CD4-positive, CD25-positive, alpha-beta regulatory T cell (primary cell): ENCODE results near the gene BPIFB2. TPM values are rescaled to one million over a fixed set of nuclear protein-coding genes. Genes with fewer than 3 reads are reported as not detected.

Experiments used
- ATAC-seq, 2 donors: fragments of 150-1000 bp; cut with Tn5 transposase; one replicate each; pipeline ENCODE4 v1.10.0; 2021; ENCODE audit warnings: low read depth in 2 of 2, moderate number of reproducible peaks in 2 of 2, moderate library complexity in 1 of 2
- DNase-seq, 3 donors: peaks; one replicate each; pipeline versions ENCODE4 v3.0.0 to v3.0.0-alpha.2; 2012 to 2022; ENCODE audit warnings: mixed read lengths in 1 of 3
- H3K27ac ChIP-seq: one replicate; pipeline ENCODE4 v1.7.0; 2013; ENCODE audit warnings: mild to moderate bottlenecking, low read length; ENCODE audit not compliant: insufficient read depth, poor library complexity, severe bottlenecking
- H3K27me3 ChIP-seq: one replicate; pipeline ENCODE4 v1.7.0; 2013; ENCODE audit warnings: low read length; ENCODE audit not compliant: control insufficient read depth, insufficient read depth
- H3K36me3 ChIP-seq: one replicate; pipeline ENCODE4 v1.7.0; 2013; ENCODE audit warnings: mild to moderate bottlenecking, low read length, moderate library complexity; ENCODE audit not compliant: control insufficient read depth, insufficient read depth
- H3K4me1 ChIP-seq: 2 replicates; pipeline ENCODE4 v1.7.0; 2013; ENCODE audit warnings: mild to moderate bottlenecking, low read length; ENCODE audit not compliant: insufficient read depth, control insufficient read depth, poor library complexity, severe bottlenecking
- H3K4me3 ChIP-seq: one replicate; pipeline ENCODE4 v1.7.0; 2013; ENCODE audit warnings: low read depth, mild to moderate bottlenecking, low read length, moderate library complexity
- H3K9me3 ChIP-seq, 2 experiments: 1 replicate in 1 of 2; 2 replicates in 1 of 2; pipeline ENCODE4 v1.7.0; 2013; ENCODE audit warnings: low read length in 2 of 2, mild to moderate bottlenecking in 1 of 2, moderate library complexity in 1 of 2; ENCODE audit not compliant: control insufficient read depth in 2 of 2
- H3K27ac Mint-ChIP-seq, 3 donors: one replicate each; pipeline ENCODE4 v1.8.0; 2020 to 2022; ENCODE audit warnings: mild to moderate bottlenecking in 3 of 3, mixed read lengths in 3 of 3, moderate library complexity in 2 of 3
- H3K27me3 Mint-ChIP-seq: one replicate; pipeline ENCODE4 v1.8.0; 2022; ENCODE audit warnings: mild to moderate bottlenecking, mixed read lengths
- H3K36me3 Mint-ChIP-seq: one replicate; pipeline ENCODE4 v1.8.0; 2020; ENCODE audit warnings: mixed read lengths
- H3K4me1 Mint-ChIP-seq, 4 donors: one replicate each; pipeline ENCODE4 v1.8.0; 2020 to 2022; ENCODE audit warnings: mixed read lengths in 4 of 4, mild to moderate bottlenecking in 1 of 4
- H3K4me3 Mint-ChIP-seq, 4 donors: one replicate each; pipeline ENCODE4 v1.8.0; 2020 to 2022; ENCODE audit warnings: mild to moderate bottlenecking in 4 of 4, mixed read lengths in 4 of 4, moderate library complexity in 3 of 4
- H3K9me3 Mint-ChIP-seq, 7 donors: one replicate each; pipeline ENCODE4 v1.8.0; 2020 to 2022; ENCODE audit warnings: mixed read lengths in 7 of 7, mild to moderate bottlenecking in 3 of 7, moderate library complexity in 2 of 7
- polyA plus RNA-seq, 4 donors: library from polyadenylated mRNA; unstranded; fragments of 300-500 nt; fragmentation: Illumina TruSeq; gene quantifications; one replicate each; pipeline ENCODE4 v1.2.3, GENCODE V29; 2021
- total RNA-seq: library from RNA; stranded (reverse); gene quantifications from one replicate; pipeline ENCODE4 v1.2.3, GENCODE V29; 2022

Gene BPIFB2
- total and polyA plus RNA-seq, 5 donors from 2014 or later, result not detected

DNA sequence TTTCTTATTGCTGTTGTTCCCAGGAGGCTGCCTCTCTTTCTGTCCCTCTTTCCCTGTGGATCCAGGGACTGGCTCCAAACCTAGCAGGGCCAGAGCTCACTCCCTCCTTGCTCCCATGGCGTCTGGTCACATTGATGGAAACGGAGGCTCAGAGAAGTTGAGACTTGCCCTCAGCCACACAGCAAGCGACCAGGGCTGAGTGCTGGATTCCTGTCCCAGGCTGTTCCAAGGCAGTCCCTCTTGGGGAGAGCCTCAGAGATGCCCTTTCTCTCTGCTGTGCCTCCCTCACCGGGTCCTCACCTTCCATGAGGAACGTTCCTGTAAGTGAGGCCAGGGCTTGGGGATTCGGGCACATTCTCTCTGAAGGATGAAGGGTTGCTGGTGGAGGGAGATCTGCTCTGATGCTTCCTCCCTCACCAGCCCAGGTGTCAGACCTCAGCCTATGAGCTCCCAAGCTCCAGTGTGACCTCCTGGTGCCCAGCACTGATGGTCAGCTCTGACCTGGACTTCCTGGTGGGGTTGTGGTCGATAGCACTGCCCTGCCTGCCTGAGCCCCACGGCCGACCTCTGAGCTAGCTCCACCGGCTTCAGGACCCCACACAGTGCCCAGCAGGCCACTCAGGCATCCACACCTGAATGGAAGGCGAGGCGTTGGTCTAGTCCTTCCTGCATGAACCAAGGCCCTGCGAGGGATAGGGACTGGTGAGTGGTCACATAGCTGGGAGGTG is 30.1 kb upstream of the BPIFB2 start:
- peaks cover 5% of the 10 kb centered on the region for H3K36me3 Mint-ChIP-seq
- H3K36me3 ChIP-seq, result no peaks in the 10 kb centered on the region
- no peaks in the 10 kb centered on the region for H3K27me3 ChIP-seq
- H3K4me1 ChIP-seq, result peaks cover 37% of the 10 kb centered on the region
- peaks cover 0 to 16% (median 0%) of the 10 kb centered on the region in 7 donors for H3K9me3 Mint-ChIP-seq
- no peak for DNase-seq
- H3K4me3 ChIP-seq, result no peak overlapping the region
- no peak for ATAC-seq
- H3K27ac ChIP-seq, result no peak overlapping the region
- H3K27ac Mint-ChIP-seq, result peak overlapping the region; percentile 38 to 89 (median 79)
- no peaks in the 10 kb centered on the region for H3K27me3 Mint-ChIP-seq
- peaks cover 6 to 46% (median 19%) of the 10 kb centered on the region in 4 donors for H3K4me1 Mint-ChIP-seq
- peaks cover 0 to 10% of the 10 kb centered on the region in 2 experiments for H3K9me3 ChIP-seq
- H3K4me3 Mint-ChIP-seq, result peak overlapping the region in 1 of 4 donors; percentile 57

DNA sequence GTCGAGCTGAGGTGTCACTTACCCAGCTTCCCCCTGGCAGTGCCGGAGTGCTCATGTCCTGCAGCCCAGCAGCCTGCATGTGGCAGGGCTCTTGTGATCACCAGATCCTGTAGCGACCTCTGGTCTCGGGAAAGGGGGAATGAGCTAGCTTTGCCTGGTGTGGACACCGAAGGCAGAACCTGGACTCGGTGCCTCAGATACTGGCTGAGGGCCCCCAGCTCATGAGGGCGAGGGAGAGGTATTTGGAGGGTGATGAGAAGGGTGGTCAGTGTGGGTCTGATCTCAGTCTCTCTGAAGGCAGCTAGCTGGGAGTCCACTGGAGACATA is 29.5 kb upstream of the BPIFB2 start:
- peaks cover 5 to 46% (median 22%) of the 10 kb centered on the region in 4 donors for H3K4me1 Mint-ChIP-seq
- H3K27ac ChIP-seq, result no peak overlapping the region
- no peak for ATAC-seq

DNA sequence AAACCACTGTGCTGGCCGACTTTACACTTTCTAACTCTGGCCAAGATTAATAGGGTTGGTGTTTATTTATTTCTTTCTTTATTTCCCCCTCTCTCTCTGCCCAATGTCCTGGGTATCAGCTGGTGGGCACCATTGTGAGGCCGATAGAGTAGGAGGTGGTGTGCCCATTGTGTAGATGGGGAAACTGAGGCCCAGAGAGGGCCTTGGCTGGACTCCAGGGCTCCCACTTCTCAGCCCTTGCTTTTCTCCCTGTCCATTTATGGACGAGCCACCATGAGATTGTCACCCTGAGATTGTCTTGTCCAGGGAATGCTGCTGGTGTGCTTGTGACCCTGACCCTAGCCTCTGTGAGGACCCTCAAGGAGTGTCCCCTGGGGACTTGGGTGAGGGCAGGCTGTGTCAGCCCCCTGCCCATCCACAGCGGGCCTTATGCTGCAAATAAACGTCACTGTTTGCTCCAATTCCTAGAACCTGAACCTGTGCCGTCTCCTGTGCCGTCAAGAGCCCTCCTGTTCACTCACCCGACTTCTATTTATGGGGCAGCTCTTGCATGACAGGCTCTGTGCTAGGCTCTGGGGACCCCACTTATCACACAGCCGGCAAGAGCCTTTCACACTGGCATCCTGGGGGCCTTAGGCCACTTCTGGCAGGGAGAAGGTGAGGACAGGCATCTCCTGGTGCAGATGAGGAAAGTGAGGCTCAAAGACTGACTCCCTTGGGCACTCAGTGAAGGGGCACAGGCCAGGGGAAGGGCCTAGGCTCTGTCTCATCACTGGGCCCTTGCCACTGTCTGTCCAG is 28.1 kb upstream of the BPIFB2 start:
- peak overlapping the region; percentile 38 to 86 (median 85) for H3K27ac Mint-ChIP-seq
- Histone ChIP-seq H3K9me3 (peaks cover 0 to 10% of the 10 kb centered on the region in 2 experiments), H3K4me1 (peaks cover 17% of the 10 kb centered on the region), H3K36me3 (no peaks in the 10 kb centered on the region), H3K27ac (no peak overlapping the region), H3K4me3 (no peak overlapping the region), H3K27me3 (no peaks in the 10 kb centered on the region)
- ATAC-seq (no peak), DNase-seq (no peak)
- peak overlapping the region in 1 of 4 donors; percentile 23 for H3K4me3 Mint-ChIP-seq
- peaks cover 0 to 16% (median 0%) of the 10 kb centered on the region in 7 donors for H3K9me3 Mint-ChIP-seq
- peaks cover 5% of the 10 kb centered on the region for H3K36me3 Mint-ChIP-seq
- H3K4me1 Mint-ChIP-seq, result peaks cover 0 to 32% (median 19%) of the 10 kb centered on the region in 4 donors
- H3K27me3 Mint-ChIP-seq, result no peaks in the 10 kb centered on the region

More for the DNA sequence above, 29.5 kb upstream of the BPIFB2 start:
- Mint-ChIP-seq H3K4me3 (peak overlapping the region in 1 of 4 donors; percentile 48), H3K27ac (peak overlapping the region in 1 of 3 donors; percentile 90), H3K36me3 (peaks cover 5% of the 10 kb centered on the region), H3K9me3 (peaks cover 0 to 16% (median 0%) of the 10 kb centered on the region in 7 donors), H3K27me3 (no peaks in the 10 kb centered on the region)
- no peaks in the 10 kb centered on the region for H3K27me3 ChIP-seq
- peaks cover 0 to 10% of the 10 kb centered on the region in 2 experiments for H3K9me3 ChIP-seq
- no peak overlapping the region for H3K4me3 ChIP-seq
- peaks cover 32% of the 10 kb centered on the region for H3K4me1 ChIP-seq
- H3K36me3 ChIP-seq, result no peaks in the 10 kb centered on the region
- no peak for DNase-seq

DNA sequence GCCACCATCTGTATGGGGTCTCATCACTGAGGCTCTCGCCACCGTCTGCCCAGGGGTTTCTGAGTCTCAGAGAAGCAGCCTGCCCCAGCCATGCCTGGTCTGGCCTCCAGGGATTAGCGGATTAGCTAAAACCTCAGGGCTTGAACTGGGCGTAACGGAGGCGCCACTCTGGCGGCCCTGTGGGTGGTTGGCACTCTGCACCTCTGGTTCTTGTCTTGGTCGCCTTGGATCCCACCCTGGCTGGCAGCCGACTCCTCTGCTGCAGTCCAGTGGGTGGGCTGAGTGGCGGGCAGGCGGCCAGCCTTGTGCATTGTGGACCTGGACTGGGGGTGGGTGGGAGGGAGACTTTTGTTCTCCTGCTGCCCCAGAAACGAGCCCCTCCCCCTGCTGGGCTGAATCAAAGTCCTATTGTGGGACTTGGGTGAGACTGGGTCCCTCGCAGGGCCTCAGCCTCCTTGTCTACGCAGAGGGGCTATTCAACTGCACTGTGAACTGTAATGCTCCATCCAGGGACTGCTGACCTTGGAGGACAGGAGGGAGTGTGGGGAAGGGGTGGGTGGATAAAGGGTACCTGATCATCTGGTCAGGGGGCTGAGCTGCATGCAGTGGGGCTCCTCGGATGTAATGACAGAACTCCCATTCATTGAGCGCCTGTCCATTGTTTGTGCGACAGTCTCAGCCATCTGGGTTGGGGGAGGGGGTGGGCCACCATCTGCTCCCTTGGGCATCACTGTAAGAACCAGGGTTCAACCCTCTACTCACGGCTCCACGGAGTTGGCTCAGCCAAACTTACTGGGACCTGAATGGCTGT is 27.2 kb upstream of the BPIFB2 start:
- Mint-ChIP-seq H3K4me1 (peaks cover 0 to 28% (median 15%) of the 10 kb centered on the region in 4 donors), H3K36me3 (peaks cover 5% of the 10 kb centered on the region), H3K4me3 (no peak overlapping the region), H3K27ac (peak overlapping the region in 1 of 3 donors; percentile 47), H3K9me3 (peaks cover 0 to 15% (median 0%) of the 10 kb centered on the region in 7 donors), H3K27me3 (no peaks in the 10 kb centered on the region)
- Histone ChIP-seq H3K27ac (no peak overlapping the region), H3K27me3 (no peaks in the 10 kb centered on the region), H3K9me3 (peaks cover 0 to 10% of the 10 kb centered on the region in 2 experiments), H3K4me3 (no peak overlapping the region), H3K4me1 (peaks cover 10% of the 10 kb centered on the region), H3K36me3 (no peaks in the 10 kb centered on the region)
- DNase-seq (no peak), ATAC-seq (no peak)

DNA sequence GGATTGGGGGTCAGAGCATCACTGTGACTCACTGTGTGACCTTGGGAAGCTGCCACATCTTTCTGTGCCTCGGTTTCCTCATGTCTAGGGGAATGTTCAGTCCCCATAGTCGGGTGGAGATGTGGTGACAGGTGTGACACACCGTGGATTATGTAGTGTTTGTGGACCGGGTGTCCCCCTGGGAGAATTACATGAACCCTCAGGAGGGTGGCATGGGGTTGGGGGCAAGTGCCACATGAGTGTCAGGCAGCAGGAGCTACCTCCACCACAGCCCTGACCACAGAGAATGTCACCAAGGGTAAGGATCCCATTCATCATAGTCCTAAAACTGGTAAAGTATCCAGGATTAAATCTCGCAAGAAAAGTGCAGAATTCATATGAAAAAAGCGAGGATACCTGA is 26.5 kb upstream of the BPIFB2 start:
- Mint-ChIP-seq H3K4me1 (peaks cover 0 to 28% (median 15%) of the 10 kb centered on the region in 4 donors), H3K4me3 (no peak overlapping the region), H3K27ac (peak overlapping the region in 1 of 3 donors; percentile 47), H3K9me3 (peaks cover 0 to 11% (median 0%) of the 10 kb centered on the region in 7 donors), H3K36me3 (peaks cover 5% of the 10 kb centered on the region), H3K27me3 (no peaks in the 10 kb centered on the region)
- ATAC-seq (no peak), DNase-seq (no peak)
- Histone ChIP-seq H3K36me3 (no peaks in the 10 kb centered on the region), H3K4me1 (peaks cover 7% of the 10 kb centered on the region), H3K9me3 (peaks cover 0 to 7% of the 10 kb centered on the region in 2 experiments), H3K27me3 (no peaks in the 10 kb centered on the region), H3K4me3 (no peak overlapping the region), H3K27ac (no peak overlapping the region)

DNA sequence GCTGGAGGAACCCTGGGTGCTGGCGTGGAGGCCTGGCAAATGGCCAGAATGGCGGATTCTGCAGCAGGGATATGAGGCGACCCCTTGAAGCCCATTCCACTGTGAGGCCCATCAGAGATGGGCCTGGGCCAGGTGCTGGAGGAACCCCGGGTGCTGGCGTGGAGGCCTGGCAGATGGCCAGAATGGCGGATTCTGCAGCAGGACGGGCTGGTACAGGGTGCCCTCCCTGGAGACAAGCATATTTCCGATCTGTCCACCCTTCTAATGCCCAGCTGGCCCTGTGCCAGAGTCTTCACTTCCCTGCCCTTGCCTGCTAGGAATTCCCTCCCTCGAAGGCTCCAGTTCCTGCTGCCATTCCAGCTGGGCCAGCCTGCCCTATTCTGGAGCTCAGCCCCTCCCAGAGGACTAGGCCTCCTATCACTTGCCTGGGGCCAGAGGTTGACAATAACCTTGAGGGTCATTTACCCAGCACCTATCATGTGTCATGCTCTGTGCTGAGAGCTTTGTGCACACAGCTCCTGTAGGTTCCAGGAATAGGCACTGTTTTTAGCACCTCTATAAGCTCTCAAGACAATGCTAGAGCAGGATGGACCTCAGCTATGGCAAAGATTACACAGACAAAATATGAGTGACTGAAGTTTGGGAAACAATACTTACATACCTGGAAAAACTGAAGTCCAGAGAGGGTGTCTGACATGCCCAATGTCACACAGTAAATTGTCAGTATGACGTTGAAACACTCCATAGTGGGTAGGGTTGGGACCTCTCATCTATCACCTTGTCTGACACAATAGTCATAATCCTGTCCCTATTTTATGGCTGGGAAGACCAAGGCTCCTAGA is 24.7 kb upstream of the BPIFB2 start:
- no peaks in the 10 kb centered on the region for H3K36me3 ChIP-seq
- no peaks in the 10 kb centered on the region for H3K4me1 ChIP-seq
- H3K4me3 ChIP-seq, result no peak overlapping the region
- Mint-ChIP-seq H3K27ac (no peak overlapping the region), H3K4me1 (peaks cover 0 to 33% (median 12%) of the 10 kb centered on the region in 4 donors), H3K27me3 (no peaks in the 10 kb centered on the region), H3K9me3 (no peaks in the 10 kb centered on the region), H3K4me3 (no peak overlapping the region), H3K36me3 (no peaks in the 10 kb centered on the region)
- no peaks in the 10 kb centered on the region for H3K9me3 ChIP-seq
- ATAC-seq, result no peak
- no peak overlapping the region for H3K27ac ChIP-seq
- no peak for DNase-seq
- H3K27me3 ChIP-seq, result no peaks in the 10 kb centered on the region
